Neural progenitor cell (in vitro differentiated cells): Measurements from ENCODE around the gene DHX34.

ENCODE experiments used
- CTCF ChIP-seq: fragments of 200-600 bp; sonication (generic); IDR thresholded peaks from 2 replicates; pipeline ENCODE4 v1.5.1; 2017; ENCODE audit warnings: antibody characterized with exemption, mild to moderate bottlenecking
- EZH2 ChIP-seq: fragments of 200-600 bp; sonication (generic); IDR thresholded peaks from 2 replicates; pipeline ENCODE4 v1.6.1; 2017; ENCODE audit warnings: antibody characterized with exemption, mild to moderate bottlenecking, moderate library complexity

- TF ChIP-seq CTCF = no peak
- no peak for TF ChIP-seq EZH2
Observed at GRCh38 chr19:47353307-47353712, 4.2 kb downstream of the DHX34 start.
